ENCODE measurements around the gene GTSE1. TPM values are rescaled to one million over a fixed set of nuclear protein-coding genes. Genes with fewer than 3 reads are reported as not detected.

The GTSE1 gene
- total RNA-seq, 1 experiment from 2014 or later, result 42.6 TPM

GRCh38 chr22:46338636-46339035, 42.0 kb downstream of the GTSE1 start:
- H4K20me1 ChIP-seq (ENCODE audit: control insufficient read depth, insufficient read depth, insufficient read length), result peaks cover 3% of the 10 kb centered on the region
- no peak for DNase-seq
- H3T11ph ChIP-seq (ENCODE audit: low read length), result no peak overlapping the region
- H3K14ac ChIP-seq (ENCODE audit: insufficient read depth, low read length), result no peak overlapping the region
- H3K27ac ChIP-seq (ENCODE audit: insufficient read length, low read depth, low read length), result no peak overlapping the region
- H4K91ac ChIP-seq (ENCODE audit: insufficient read length, low read depth, low read length), result no peak overlapping the region
- no peaks in the 10 kb centered on the region for H3K27me3 ChIP-seq (ENCODE audit: insufficient read depth, low read length)
- H3K36me3 Mint-ChIP-seq (ENCODE audit: insufficient read depth in 1 of 3, low read depth in 3 of 3), result peaks cover 42 to 70% (median 54%) of the 10 kb centered on the region in 3 experiments
- no peak overlapping the region for H4K5ac ChIP-seq (ENCODE audit: insufficient read length, low read depth, low read length)
- no peak overlapping the region for H2AK5ac ChIP-seq (ENCODE audit: insufficient read length, low read length)
- no peak overlapping the region for H2BK5ac ChIP-seq (ENCODE audit: insufficient read length, low read length)
- peaks cover 3% of the 10 kb centered on the region; the same call in 1 of the 2 replicates for H3K79me2 ChIP-seq (ENCODE audit: insufficient read depth, low read length)
- H3K9me3 Mint-ChIP-seq, result no peaks in the 10 kb centered on the region; a peak in 2 of 5 replicates
- no peak overlapping the region for H2AFZ ChIP-seq (ENCODE audit: low read length)
- H3K9ac ChIP-seq (ENCODE audit: extremely low read depth, insufficient read length, low read length), result no peak overlapping the region
- no peak overlapping the region for H4K8ac ChIP-seq (replicated peaks; ENCODE audit: insufficient read length, low read depth, low read length)
- no peak overlapping the region for H2BK120ac ChIP-seq (ENCODE audit: low read depth, low read length, poor library complexity, severe bottlenecking)
- H3K18ac ChIP-seq (ENCODE audit: insufficient read length, low read depth, low read length), result no peak overlapping the region
- no peaks in the 10 kb centered on the region for H3K27me3 Mint-ChIP-seq (ENCODE audit: low read depth)
- H2BK12ac ChIP-seq (ENCODE audit: insufficient read length, low read depth, low read length), result no peak overlapping the region
- no peaks in the 10 kb centered on the region for H3K9me3 ChIP-seq (ENCODE audit: control insufficient read depth, low read depth, low read length)
- H2BK15ac ChIP-seq (ENCODE audit: low read depth, low read length), result no peak overlapping the region
- no peak for TF ChIP-seq CTCF (conservative IDR thresholded peaks at IDR 0.05)
- H3K27ac Mint-ChIP-seq, result no peak overlapping the region
- no CpG with 5 or more reads among the region's 8 CpGs for WGBS (ENCODE audit: extremely low coverage, insufficient read length, low lambda C conversion rate)
- H3K4me2 ChIP-seq (ENCODE audit: insufficient read depth, insufficient read length, low read length), result no peak overlapping the region
- peaks cover 15 to 17% of the 10 kb centered on the region in 2 experiments for H3K4me1 Mint-ChIP-seq
- no peak overlapping the region for H3K23ac ChIP-seq (ENCODE audit: insufficient read length, low read depth, low read length)
- H2BK20ac ChIP-seq (ENCODE audit: low read depth, low read length, poor library complexity, severe bottlenecking), result no peak overlapping the region
- no peak overlapping the region for H3K4ac ChIP-seq (ENCODE audit: low read depth, low read length)
- peaks cover 5% of the 10 kb centered on the region for H3K79me1 ChIP-seq (ENCODE audit: insufficient read depth, low read depth, low read length, poor library complexity, severe bottlenecking)
- no peaks in the 10 kb centered on the region; the same call in 1 of the 2 replicates for H3K4me1 ChIP-seq (ENCODE audit: insufficient read depth, low read length)
- no peak overlapping the region for H3K56ac ChIP-seq (ENCODE audit: insufficient read length, low read depth, low read length)
- H3K23me2 ChIP-seq (ENCODE audit: insufficient read length, low read depth, low read length, poor library complexity, severe bottlenecking), result peaks cover 11% of the 10 kb centered on the region
- no peak overlapping the region for H3K4me3 Mint-ChIP-seq

All from H9 (cell line).